Testis (tissue), 3 donors: Measurements from ENCODE around the gene CNKSR1. TPM values are rescaled to one million over a fixed set of nuclear protein-coding genes. Genes with fewer than 3 reads are reported as not detected.

Source experiments
- DNase-seq: peaks from one replicate; pipeline ENCODE4 v3.0.0-alpha.2; 2019
- H3K27ac ChIP-seq, 2 donors: fragments of 200-600 bp; sonication (generic); one replicate each; pipeline ENCODE4 v1.5.1; 2019
- H3K27me3 ChIP-seq: fragments of 200-600 bp; sonication (generic); one replicate; pipeline ENCODE4 v1.5.1; 2019
- H3K36me3 ChIP-seq: fragments of 200-600 bp; sonication (generic); one replicate; pipeline ENCODE4 v1.5.1; 2017; ENCODE audit warnings: low read depth; ENCODE audit errors: missing control alignments
- H3K4me1 ChIP-seq: fragments of 200-600 bp; sonication (generic); one replicate; pipeline ENCODE4 v1.5.1; 2019
- H3K4me3 ChIP-seq, 2 donors: fragments of 200-600 bp; sonication (generic); one replicate each; pipeline ENCODE4 v1.5.1; 2017 to 2019
- H3K9me3 ChIP-seq: fragments of 200-600 bp; sonication (generic); one replicate; pipeline ENCODE4 v1.5.1; 2017
- POLR2A ChIP-seq: fragments of 450-650 bp; IDR thresholded peaks from one replicate; pipeline ENCODE4 v1.6.1; 2017; ENCODE audit warnings: antibody characterized with exemption, mild to moderate bottlenecking, moderate library complexity
- WGBS, 2 donors: methylation state at CpG; one replicate each; pipeline ENCODE4 v1.1.5; 2018; 5-methylcytosine and 5-hydroxymethylcytosine counted together
- intact Hi-C: fragments of 100-400 bp; cut with DNase I; formaldehyde crosslinking; loops from one replicate; pipeline ENCODE4 v1.15.1; 2023; ENCODE audit warnings: low total_unique reads
- polyA plus RNA-seq: library from polyadenylated mRNA; stranded (reverse); fragments of 350-450 nt; fragmentation: Illumina TruSeq; extraction: RNeasy Lipid Tissue Mini Kit (QIAGEN cat#74804); gene quantifications from one replicate; pipeline ENCODE4 v1.2.3, GENCODE V29; 2014; ENCODE audit warnings: low read depth, low replicate concordance; ENCODE audit not compliant: insufficient read depth
- total RNA-seq, 2 donors: library from RNA; depleted of rRNA; stranded (reverse); fragments of >200 nt; gene quantifications; one replicate each; pipeline ENCODE4 v1.2.3, GENCODE V29; 2016
- TF ChIP-seq, protein P1 (sequence below), 3 experiments: fragments of 450-650 bp in 2 of 3; fragments of 200-600 bp in 1 of 3; sonication (generic) in 1 of 3; IDR thresholded peaks; one replicate each; pipeline ENCODE4 v1.5.1; 2016 to 2019; ENCODE audit warnings: antibody characterized with exemption in 3 of 3, mild to moderate bottlenecking in 2 of 3, moderate library complexity in 1 of 3

CNKSR1 gene
- total and polyA plus RNA-seq, 3 donors from 2014 or later: 2.7 to 9.6 (median 7.6) TPM

DNA sequence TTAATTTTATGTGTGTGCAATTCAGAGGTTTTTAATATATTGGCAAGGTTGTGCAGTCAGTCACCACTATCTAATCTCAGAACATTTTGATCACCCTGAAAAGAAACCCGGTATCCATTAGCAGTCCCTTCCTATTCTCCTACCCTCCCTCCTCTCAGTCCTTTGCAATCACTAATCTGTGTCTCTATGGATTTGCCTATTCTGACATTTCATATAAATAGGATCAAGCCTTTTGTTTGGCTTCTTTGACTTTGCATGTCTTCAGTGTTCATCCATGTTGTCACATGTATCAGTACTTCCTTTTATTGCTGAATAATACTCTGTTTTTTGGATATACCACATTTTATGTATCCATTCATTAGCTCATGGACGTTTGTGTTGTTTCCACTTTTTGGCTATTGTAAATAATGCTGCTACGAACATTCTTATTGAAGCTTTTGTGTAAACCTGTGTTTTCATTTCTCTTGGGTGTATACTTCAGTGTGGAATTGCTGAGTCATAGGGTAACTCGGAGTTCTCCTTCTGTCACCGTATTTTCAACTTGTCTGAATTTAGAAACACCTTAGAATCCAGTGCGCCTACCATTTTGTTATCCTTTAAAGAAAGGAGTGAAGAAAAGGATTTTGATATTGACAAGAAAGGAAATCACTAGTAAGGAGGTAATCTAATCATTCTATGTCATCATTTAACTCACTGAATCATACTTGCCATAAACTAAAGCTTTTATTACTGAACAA lies 60.1 kb downstream of the CNKSR1 start:
- H3K27me3 ChIP-seq: no peaks in the 10 kb centered on the region
- WGBS, 2 donors: 75 to 76% methylated on average over 6 of the region's 6 CpGs
- no peak overlapping the region for H3K27ac ChIP-seq
- no peaks in the 10 kb centered on the region for H3K36me3 ChIP-seq
- H3K4me1 ChIP-seq: no peaks in the 10 kb centered on the region
- no peaks in the 10 kb centered on the region for H3K9me3 ChIP-seq
- no peak for TF ChIP-seq POLR2A
- TF ChIP-seq, protein P1, sequence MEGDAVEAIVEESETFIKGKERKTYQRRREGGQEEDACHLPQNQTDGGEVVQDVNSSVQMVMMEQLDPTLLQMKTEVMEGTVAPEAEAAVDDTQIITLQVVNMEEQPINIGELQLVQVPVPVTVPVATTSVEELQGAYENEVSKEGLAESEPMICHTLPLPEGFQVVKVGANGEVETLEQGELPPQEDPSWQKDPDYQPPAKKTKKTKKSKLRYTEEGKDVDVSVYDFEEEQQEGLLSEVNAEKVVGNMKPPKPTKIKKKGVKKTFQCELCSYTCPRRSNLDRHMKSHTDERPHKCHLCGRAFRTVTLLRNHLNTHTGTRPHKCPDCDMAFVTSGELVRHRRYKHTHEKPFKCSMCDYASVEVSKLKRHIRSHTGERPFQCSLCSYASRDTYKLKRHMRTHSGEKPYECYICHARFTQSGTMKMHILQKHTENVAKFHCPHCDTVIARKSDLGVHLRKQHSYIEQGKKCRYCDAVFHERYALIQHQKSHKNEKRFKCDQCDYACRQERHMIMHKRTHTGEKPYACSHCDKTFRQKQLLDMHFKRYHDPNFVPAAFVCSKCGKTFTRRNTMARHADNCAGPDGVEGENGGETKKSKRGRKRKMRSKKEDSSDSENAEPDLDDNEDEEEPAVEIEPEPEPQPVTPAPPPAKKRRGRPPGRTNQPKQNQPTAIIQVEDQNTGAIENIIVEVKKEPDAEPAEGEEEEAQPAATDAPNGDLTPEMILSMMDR (IDR thresholded peaks at IDR 0.05): no peak
- no peak for DNase-seq
- intact Hi-C loops: no loop called here
- no peak overlapping the region for H3K4me3 ChIP-seq

Other genes starting within 250 kb of the CNKSR1 start
- gene PAFAH2, start 179.4 kb upstream of the CNKSR1 start, total RNA-seq: 10 to 100 TPM; 14.5 to 24.1 TPM
- gene PAFAH2, start 179.4 kb upstream of the CNKSR1 start, polyA plus RNA-seq: 18.9 TPM
- gene EXTL1, start 155.7 kb upstream of the CNKSR1 start, total RNA-seq: 1 to 10 TPM; 1.3 to 2.8 TPM
- gene EXTL1, start 155.7 kb upstream of the CNKSR1 start, polyA plus RNA-seq: 1.3 TPM
- under 1 TPM; 0.24 to 0.87 TPM for gene SLC30A2, start 131.4 kb upstream of the CNKSR1 start, total RNA-seq
- gene SLC30A2, start 131.4 kb upstream of the CNKSR1 start, polyA plus RNA-seq: 1.0 TPM
- gene TRIM63, start 109.9 kb upstream of the CNKSR1 start, total RNA-seq: under 1 TPM; 0.50 to 0.71 TPM
- 1.2 TPM for gene TRIM63, start 109.9 kb upstream of the CNKSR1 start, polyA plus RNA-seq
- 10 to 100 TPM in 1 of 2 donors, 1 to 10 TPM in 1; 9.9 to 11.7 TPM for gene PDIK1L, start 65.7 kb upstream of the CNKSR1 start, total RNA-seq
- 7.0 TPM for gene PDIK1L, start 65.7 kb upstream of the CNKSR1 start, polyA plus RNA-seq
- 1 to 10 TPM; 1.8 to 3.2 TPM for gene FAM110D, start 18.4 kb upstream of the CNKSR1 start, total RNA-seq
- 1.3 TPM for gene FAM110D, start 18.4 kb upstream of the CNKSR1 start, polyA plus RNA-seq
- gene C1orf232, start 8.5 kb upstream of the CNKSR1 start, total RNA-seq: not detected
- gene C1orf232, start 8.5 kb upstream of the CNKSR1 start, polyA plus RNA-seq: not detected
- gene ZNF593, start 7.6 kb upstream of the CNKSR1 start, total RNA-seq: 10 to 100 TPM; 37.3 to 56.7 TPM
- gene ZNF593, start 7.6 kb upstream of the CNKSR1 start, polyA plus RNA-seq: 22.8 TPM
- 1 to 10 TPM in 1 of 2 donors, not detected in 1; 1.7 TPM for gene ZNF593OS, start 5.7 kb upstream of the CNKSR1 start, total RNA-seq
- 0.62 TPM for gene ZNF593OS, start 5.7 kb upstream of the CNKSR1 start, polyA plus RNA-seq
- 1 to 10 TPM; 4.9 to 8.2 TPM for gene CATSPER4, start 13.1 kb downstream of the CNKSR1 start, total RNA-seq
- 13.2 TPM for gene CATSPER4, start 13.1 kb downstream of the CNKSR1 start, polyA plus RNA-seq
- gene CEP85, start 56.7 kb downstream of the CNKSR1 start, total RNA-seq: 10 to 100 TPM; 52.1 to 61.8 TPM
- gene CEP85, start 56.7 kb downstream of the CNKSR1 start, polyA plus RNA-seq: 82.5 TPM
- 10 to 100 TPM; 24.4 to 25.4 TPM for gene SH3BGRL3, start 102.6 kb downstream of the CNKSR1 start, total RNA-seq
- gene SH3BGRL3, start 102.6 kb downstream of the CNKSR1 start, polyA plus RNA-seq: 76.6 TPM
- 10 to 100 TPM; 39.7 to 51.7 TPM for gene UBXN11, start 129.1 kb downstream of the CNKSR1 start, total RNA-seq
- gene UBXN11, start 129.1 kb downstream of the CNKSR1 start, polyA plus RNA-seq: 65.9 TPM
- gene CD52, start 140.5 kb downstream of the CNKSR1 start, total RNA-seq: 1 to 10 TPM in 1 of 2 donors, not detected in 1; 3.0 TPM
- gene CD52, start 140.5 kb downstream of the CNKSR1 start, polyA plus RNA-seq: 23.8 TPM
- 1 to 10 TPM; 4.9 to 5.6 TPM for gene CRYBG2, start 176.6 kb downstream of the CNKSR1 start, total RNA-seq
- gene CRYBG2, start 176.6 kb downstream of the CNKSR1 start, polyA plus RNA-seq: 12.9 TPM
- 10 to 100 TPM; 22.9 to 63.9 TPM for gene ZNF683, start 195.3 kb downstream of the CNKSR1 start, total RNA-seq
- 87.5 TPM for gene ZNF683, start 195.3 kb downstream of the CNKSR1 start, polyA plus RNA-seq
- 1 to 10 TPM; 1.5 to 3.9 TPM for gene LIN28A, start 233.3 kb downstream of the CNKSR1 start, total RNA-seq
- 3.6 TPM for gene LIN28A, start 233.3 kb downstream of the CNKSR1 start, polyA plus RNA-seq